GM20000 (cell line): ENCODE data around the gene DUSP5.

Source experiments
- DNase-seq: peaks from one replicate; pipeline ENCODE4 v3.0.0; 2012; ENCODE audit warnings: low spot score
- CTCF ChIP-seq: IDR thresholded peaks from 2 replicates; pipeline ENCODE4 v1.5.1; 2012; ENCODE audit warnings: mild to moderate bottlenecking, control low read depth; ENCODE audit errors: extremely low read depth, missing control alignments

Gene DUSP5

DNA sequence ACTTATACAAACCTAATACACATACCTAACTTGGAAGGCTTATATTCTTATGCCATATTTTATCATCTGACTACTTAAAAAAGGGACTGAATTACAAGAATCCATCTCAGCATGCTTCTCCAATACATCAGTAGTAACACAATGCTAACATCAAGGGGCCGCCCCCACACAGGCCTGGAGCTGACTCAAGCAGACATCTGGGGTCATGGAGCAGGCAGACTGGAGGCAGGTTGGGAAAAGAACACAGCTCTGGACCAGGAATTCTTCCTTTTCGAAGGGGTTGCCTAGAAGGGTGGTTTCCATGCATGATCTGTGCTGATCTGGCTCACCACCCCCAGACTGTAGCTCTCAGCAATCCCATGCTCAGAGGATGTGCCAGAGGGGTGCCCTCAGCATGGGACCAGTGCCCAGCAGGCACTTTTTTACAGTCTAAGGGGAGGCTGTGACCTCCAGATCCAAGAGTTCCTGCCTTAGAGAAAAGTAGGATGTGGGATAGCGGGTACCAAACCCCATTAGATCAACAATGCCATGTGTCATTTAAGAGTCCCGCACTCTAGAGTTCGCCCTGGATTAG lies 26.1 kb upstream of the DUSP5 start:
- TF ChIP-seq CTCF = no peak

GRCh38 chr10:110474017-110474416 lies 23.7 kb upstream of the DUSP5 start:
- DNase-seq = no peak
- no peak for TF ChIP-seq CTCF

More for the DNA sequence above, 26.1 kb upstream of the DUSP5 start:
- DNase-seq = no peak

GRCh38 chr10:110474826-110475225 lies 22.9 kb upstream of the DUSP5 start:
- no peak for TF ChIP-seq CTCF
- no peak for DNase-seq

DNA sequence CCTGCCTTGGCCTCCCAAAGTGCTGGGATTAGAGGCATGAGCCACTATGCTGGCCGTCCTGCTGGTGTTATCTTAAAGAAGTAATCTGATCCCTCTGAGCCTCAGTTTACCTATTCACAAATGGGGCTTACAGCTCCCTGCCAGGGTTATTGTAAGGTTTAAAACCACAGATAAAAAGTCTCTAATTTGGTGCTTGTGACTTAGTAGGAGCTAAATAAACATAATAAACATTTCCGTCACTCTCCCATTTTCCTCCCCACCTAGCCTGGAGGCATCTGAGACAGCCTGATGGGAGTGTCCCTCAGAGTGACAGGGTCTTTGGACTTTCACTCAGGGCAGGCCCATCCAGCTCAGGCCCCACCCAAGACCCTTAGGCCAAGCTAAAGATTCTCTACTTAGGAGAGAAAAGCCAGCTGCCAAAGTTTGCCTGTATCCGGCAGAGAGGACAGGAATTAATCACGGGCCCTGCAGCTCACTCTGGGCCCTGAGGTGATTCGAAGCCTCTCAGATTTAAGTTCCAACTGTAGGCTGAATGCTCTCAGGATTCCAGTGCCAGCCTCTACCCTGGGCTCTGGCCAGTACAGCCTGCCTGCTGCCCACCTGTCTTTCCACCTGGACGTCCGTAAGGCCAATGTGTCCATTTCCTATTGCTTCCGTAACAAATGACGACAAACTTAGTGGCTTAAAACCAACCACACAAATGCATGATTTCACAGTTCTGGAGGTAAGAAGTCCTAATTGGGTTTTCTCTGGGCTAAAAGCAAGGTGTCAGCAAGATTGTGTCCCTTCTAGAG lies 21.8 kb upstream of the DUSP5 start:
- no peak for DNase-seq
- TF ChIP-seq CTCF = no peak

GRCh38 chr10:110479710-110480109 lies 18.0 kb upstream of the DUSP5 start:
- no peak for TF ChIP-seq CTCF

GRCh38 chr10:110480387-110480786 lies 17.3 kb upstream of the DUSP5 start:
- DNase-seq = no peak
- TF ChIP-seq CTCF = no peak

More at GRCh38 chr10:110479710-110480109, 18.0 kb upstream of the DUSP5 start:
- DNase-seq = no peak

DNA sequence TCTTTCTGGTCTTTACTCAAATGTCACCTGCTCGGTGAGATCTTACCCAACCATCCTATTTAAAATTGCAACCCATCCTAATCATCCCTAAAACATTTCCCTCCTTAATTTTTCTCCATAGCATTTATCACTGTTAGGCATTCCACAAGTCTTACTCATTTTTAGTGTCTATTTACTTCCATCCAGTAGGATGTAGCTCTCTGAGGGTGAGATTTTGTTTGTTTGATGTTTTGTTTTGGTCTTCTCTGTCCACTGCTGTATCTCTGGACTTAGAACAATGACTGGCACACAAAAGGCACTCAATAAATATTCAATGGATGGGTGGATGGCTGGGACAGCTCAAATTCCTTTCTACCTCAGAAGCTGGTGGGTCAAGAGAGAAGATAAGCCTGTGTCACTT lies 15.8 kb upstream of the DUSP5 start:
- no peak for TF ChIP-seq CTCF
- DNase-seq = no peak
